ENCODE data around the gene TSTD2.

Gene TSTD2

GRCh38 chr9:97638666-97639065, 5.5 kb upstream of the TSTD2 start:
- no peak overlapping the region for H3K27ac ChIP-seq
- no peaks in the 10 kb centered on the region for H3K27me3 ChIP-seq (ENCODE audit: insufficient read depth, low read depth, severe bottlenecking)
- no peak overlapping the region for H3K4me3 ChIP-seq (ENCODE audit: low read depth, low read length)
- H3K9me3 ChIP-seq (ENCODE audit: severe bottlenecking), result no peaks in the 10 kb centered on the region
- DNase-seq, result no peak
- peaks cover 45% of the 10 kb centered on the region for H3K36me3 ChIP-seq
- TF ChIP-seq CTCF (IDR thresholded peaks at IDR 0.05; ENCODE audit: low read depth, low read length), result peak; percentile 31; the same call in 1 of the 2 replicates

GRCh38 chr9:97636903-97637302, 3.7 kb upstream of the TSTD2 start:
- no peak for TF ChIP-seq CTCF (IDR thresholded peaks at IDR 0.05; ENCODE audit: low read depth, low read length)
- no peak overlapping the region for H3K27ac ChIP-seq
- DNase-seq, result no peak
- H3K36me3 ChIP-seq, result peaks cover 28% of the 10 kb centered on the region
- H3K4me3 ChIP-seq (ENCODE audit: low read depth, low read length), result no peak overlapping the region
- no peaks in the 10 kb centered on the region for H3K27me3 ChIP-seq (ENCODE audit: insufficient read depth, low read depth, severe bottlenecking)
- no peaks in the 10 kb centered on the region for H3K9me3 ChIP-seq (ENCODE audit: severe bottlenecking)

- no peak for DNase-seq
- TF ChIP-seq CTCF (IDR thresholded peaks at IDR 0.05; ENCODE audit: low read depth, low read length), result no peak
- Histone ChIP-seq H3K9me3 (ENCODE audit: severe bottlenecking) (no peaks in the 10 kb centered on the region), H3K4me3 (ENCODE audit: low read depth, low read length) (peak overlapping the region; percentile 97), H3K27me3 (ENCODE audit: insufficient read depth, low read depth, severe bottlenecking) (no peaks in the 10 kb centered on the region), H3K27ac (peak overlapping the region; percentile 95), H3K36me3 (peaks cover 13% of the 10 kb centered on the region)
Observed at GRCh38 chr9:97635026-97635425, 1.9 kb upstream of the TSTD2 start.

- Histone ChIP-seq H3K27ac (peak overlapping the region; percentile 95), H3K9me3 (ENCODE audit: severe bottlenecking) (no peaks in the 10 kb centered on the region), H3K4me3 (ENCODE audit: low read depth, low read length) (peak overlapping the region; percentile 97), H3K27me3 (ENCODE audit: insufficient read depth, low read depth, severe bottlenecking) (no peaks in the 10 kb centered on the region), H3K36me3 (peaks cover 14% of the 10 kb centered on the region)
- DNase-seq, result no peak
- TF ChIP-seq CTCF (IDR thresholded peaks at IDR 0.05; ENCODE audit: low read depth, low read length), result no peak
Observed at GRCh38 chr9:97633859-97634490, 807 bp upstream of the TSTD2 start.

GRCh38 chr9:97632248-97632984, 752 bp downstream of the TSTD2 start:
- peak overlapping the region; percentile 97 for H3K4me3 ChIP-seq (ENCODE audit: low read depth, low read length)
- H3K27me3 ChIP-seq (ENCODE audit: insufficient read depth, low read depth, severe bottlenecking), result no peaks in the 10 kb centered on the region
- no peak for TF ChIP-seq CTCF (IDR thresholded peaks at IDR 0.05; ENCODE audit: low read depth, low read length)
- peaks cover 14% of the 10 kb centered on the region for H3K36me3 ChIP-seq
- H3K9me3 ChIP-seq (ENCODE audit: severe bottlenecking), result no peaks in the 10 kb centered on the region
- peak; percentile 72 for DNase-seq
- H3K27ac ChIP-seq, result peak overlapping the region; percentile 95
